ENCODE measurements around the gene YKT6. TPM values are rescaled to one million over a fixed set of nuclear protein-coding genes. Genes with fewer than 3 reads are reported as not detected.
"Not testable (repeated sequence)": the region's sequence is repeated elsewhere in the genome, so short reads cannot be mapped to it uniquely, and the experiment has no call there.

Gene YKT6
- total RNA-seq, 1 donor from 2014 or later = 82.4 TPM

DNA sequence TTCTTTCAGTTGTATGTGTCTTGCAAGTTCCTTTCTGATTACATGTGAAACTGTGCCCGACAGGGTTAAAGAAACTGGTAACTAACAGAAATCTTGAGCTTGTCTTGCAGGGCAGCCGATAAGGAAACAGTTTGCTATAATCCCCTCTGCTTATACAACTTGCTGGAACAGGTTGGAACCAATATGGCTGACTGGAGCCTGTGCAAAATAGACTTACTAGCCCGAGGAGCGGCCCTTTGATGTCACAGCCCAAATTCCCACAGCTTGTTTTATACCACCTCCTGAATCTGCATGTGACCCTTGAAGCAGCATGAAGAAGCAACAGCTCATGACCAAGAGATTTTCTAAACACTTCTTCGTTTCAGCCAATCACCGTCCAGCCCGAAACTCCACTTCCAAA, 3.3 kb upstream of the YKT6 start:
- no peak for DNase-seq (ENCODE audit: extremely low spot score, unreplicated experiment)
- Mint-ChIP-seq H3K27me3 (peaks cover 11% of the 10 kb centered on the region), H3K9me3 (no peaks in the 10 kb centered on the region), H3K27ac (no peak overlapping the region), H3K4me3 (no peak overlapping the region), H3K4me1 (ENCODE audit: unreplicated experiment) (peaks cover 11% of the 10 kb centered on the region), H3K36me3 (no peaks in the 10 kb centered on the region)
- TF ChIP-seq, protein P1, sequence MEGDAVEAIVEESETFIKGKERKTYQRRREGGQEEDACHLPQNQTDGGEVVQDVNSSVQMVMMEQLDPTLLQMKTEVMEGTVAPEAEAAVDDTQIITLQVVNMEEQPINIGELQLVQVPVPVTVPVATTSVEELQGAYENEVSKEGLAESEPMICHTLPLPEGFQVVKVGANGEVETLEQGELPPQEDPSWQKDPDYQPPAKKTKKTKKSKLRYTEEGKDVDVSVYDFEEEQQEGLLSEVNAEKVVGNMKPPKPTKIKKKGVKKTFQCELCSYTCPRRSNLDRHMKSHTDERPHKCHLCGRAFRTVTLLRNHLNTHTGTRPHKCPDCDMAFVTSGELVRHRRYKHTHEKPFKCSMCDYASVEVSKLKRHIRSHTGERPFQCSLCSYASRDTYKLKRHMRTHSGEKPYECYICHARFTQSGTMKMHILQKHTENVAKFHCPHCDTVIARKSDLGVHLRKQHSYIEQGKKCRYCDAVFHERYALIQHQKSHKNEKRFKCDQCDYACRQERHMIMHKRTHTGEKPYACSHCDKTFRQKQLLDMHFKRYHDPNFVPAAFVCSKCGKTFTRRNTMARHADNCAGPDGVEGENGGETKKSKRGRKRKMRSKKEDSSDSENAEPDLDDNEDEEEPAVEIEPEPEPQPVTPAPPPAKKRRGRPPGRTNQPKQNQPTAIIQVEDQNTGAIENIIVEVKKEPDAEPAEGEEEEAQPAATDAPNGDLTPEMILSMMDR (conservative IDR thresholded peaks at IDR 0.05) = no peak

DNA sequence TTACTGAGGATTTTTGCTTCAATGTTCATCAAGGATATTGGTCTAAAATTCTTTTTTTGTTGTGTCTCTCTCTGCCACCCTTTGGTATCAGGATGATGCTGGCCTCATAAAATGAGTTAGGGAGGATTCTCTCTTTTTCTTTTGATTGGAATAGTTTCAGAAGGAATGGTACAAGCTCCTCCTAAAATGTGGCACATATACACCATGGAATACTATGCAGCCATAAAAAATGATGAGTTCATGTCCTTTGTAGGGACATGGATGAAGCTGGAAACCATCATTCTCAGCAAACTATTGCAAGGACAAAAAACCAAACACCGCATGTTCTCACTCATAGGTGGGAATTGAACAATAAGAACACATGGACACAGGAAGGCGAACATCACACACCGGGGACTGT, 615 bp upstream of the YKT6 start:
- Mint-ChIP-seq H3K4me3 (peak overlapping the region; percentile 51), H3K27me3 (peaks cover 11% of the 10 kb centered on the region), H3K4me1 (ENCODE audit: unreplicated experiment) (peaks cover 22% of the 10 kb centered on the region)
- not testable (repeated sequence) for H3K9me3 Mint-ChIP-seq; DNase-seq (ENCODE audit: extremely low spot score, unreplicated experiment); H3K27ac Mint-ChIP-seq; H3K36me3 Mint-ChIP-seq

DNA sequence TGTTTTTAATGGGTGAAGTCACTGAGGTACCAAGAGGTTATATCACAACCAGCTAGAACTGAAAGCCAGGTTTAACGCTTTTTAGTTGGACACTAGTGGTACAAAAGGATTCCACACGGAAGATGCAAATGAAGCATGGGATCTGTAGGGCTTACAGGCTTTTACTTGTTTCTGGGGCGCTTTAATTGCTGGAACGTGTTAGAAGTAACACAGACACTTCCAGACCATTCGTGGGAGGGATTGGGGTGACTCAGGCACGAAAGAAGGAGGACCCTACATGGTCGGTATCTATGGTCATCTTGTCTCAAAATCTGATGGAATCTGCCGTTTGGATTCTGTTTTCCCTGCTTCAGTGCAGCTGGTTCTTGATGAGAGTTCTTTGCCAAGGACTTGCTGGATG, 1.0 kb downstream of the YKT6 start:
- TF ChIP-seq, protein P1 (conservative IDR thresholded peaks at IDR 0.05) = no peak
- Mint-ChIP-seq H3K27me3 (peaks cover 6% of the 10 kb centered on the region), H3K9me3 (no peaks in the 10 kb centered on the region), H3K4me1 (ENCODE audit: unreplicated experiment) (peaks cover 22% of the 10 kb centered on the region), H3K36me3 (peaks cover 4% of the 10 kb centered on the region), H3K4me3 (peak overlapping the region; percentile 93), H3K27ac (peak overlapping the region; percentile 81)
- no peak for DNase-seq (ENCODE audit: extremely low spot score, unreplicated experiment)

DNA sequence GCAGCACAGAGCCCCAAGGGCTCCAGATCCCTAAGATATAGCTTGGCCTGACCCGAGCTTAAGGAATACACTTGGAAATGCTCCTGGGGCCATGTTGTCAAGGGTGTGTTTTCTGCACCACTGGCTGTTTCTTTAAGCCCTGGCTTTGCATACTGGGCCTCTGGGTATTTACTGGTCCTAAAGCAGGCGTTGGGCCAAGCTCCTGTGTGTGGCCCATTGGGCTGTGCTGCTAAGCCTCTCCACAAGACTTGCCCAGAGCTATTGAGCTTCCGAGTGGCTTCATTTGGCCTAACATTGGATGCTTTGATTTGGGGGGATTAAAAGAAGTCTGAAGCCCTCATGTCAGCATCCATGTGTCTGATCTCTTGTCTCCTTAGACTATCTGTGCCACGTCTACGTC, 5.2 kb downstream of the YKT6 start:
- no peak overlapping the region for H3K27ac Mint-ChIP-seq
- TF ChIP-seq, protein P1 (conservative IDR thresholded peaks at IDR 0.05) = no peak
- DNase-seq (ENCODE audit: extremely low spot score, unreplicated experiment) = no peak
- no peaks in the 10 kb centered on the region for H3K9me3 Mint-ChIP-seq
- H3K36me3 Mint-ChIP-seq = peaks cover 14% of the 10 kb centered on the region
- H3K4me1 Mint-ChIP-seq (ENCODE audit: unreplicated experiment) = peaks cover 22% of the 10 kb centered on the region
- no peaks in the 10 kb centered on the region for H3K27me3 Mint-ChIP-seq
- H3K4me3 Mint-ChIP-seq = no peak overlapping the region

DNA sequence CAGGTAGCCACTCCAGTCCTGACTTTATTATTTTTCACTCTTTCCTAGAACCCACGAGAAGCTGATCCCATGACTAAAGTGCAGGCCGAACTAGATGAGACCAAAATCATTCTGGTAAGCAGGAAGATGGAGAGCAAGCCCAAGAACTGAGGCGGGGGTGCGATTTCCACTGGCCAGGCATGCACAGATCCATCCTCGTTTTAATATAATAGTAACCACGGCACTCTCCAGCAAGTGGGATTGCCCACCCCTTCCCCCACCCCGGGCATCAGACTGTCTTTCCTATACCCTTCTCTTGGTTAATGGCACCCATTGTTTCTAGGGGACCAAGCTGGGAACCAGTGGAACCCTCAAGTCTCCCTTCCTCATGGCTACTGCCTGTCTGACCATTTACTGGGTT, 7.3 kb downstream of the YKT6 start:
- H3K9me3 Mint-ChIP-seq = no peaks in the 10 kb centered on the region
- TF ChIP-seq, protein P1 (conservative IDR thresholded peaks at IDR 0.05) = no peak
- no peaks in the 10 kb centered on the region for H3K27me3 Mint-ChIP-seq
- H3K4me1 Mint-ChIP-seq (ENCODE audit: unreplicated experiment) = peaks cover 12% of the 10 kb centered on the region
- no peak for DNase-seq (ENCODE audit: extremely low spot score, unreplicated experiment)
- peaks cover 14% of the 10 kb centered on the region for H3K36me3 Mint-ChIP-seq
- H3K4me3 Mint-ChIP-seq = no peak overlapping the region
- H3K27ac Mint-ChIP-seq = no peak overlapping the region

DNA sequence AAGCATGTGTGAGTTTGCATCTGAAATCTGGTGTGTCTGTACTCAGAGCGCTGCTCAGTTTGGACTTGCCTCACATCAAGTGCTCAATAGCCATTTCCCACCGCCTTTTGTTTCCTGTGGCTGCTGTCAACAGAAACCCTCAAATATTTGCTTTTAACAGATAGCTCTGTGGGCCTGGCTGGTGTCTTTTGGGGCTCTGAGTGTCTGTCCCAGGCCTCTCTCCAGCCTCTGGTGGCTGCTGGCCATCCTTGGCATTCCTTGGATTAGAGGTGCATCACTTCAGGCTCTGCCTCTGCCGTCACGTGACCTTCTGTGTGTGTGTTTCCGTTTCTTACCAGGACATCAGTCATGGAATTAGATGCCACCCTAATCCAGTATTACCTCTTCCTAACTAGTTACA, 9.3 kb downstream of the YKT6 start:
- no peak for DNase-seq (ENCODE audit: extremely low spot score, unreplicated experiment)
- H3K27me3 Mint-ChIP-seq = no peaks in the 10 kb centered on the region
- H3K36me3 Mint-ChIP-seq = peaks cover 20% of the 10 kb centered on the region
- no peak overlapping the region for H3K4me3 Mint-ChIP-seq
- no peaks in the 10 kb centered on the region for H3K9me3 Mint-ChIP-seq
- H3K27ac Mint-ChIP-seq = no peak overlapping the region
- H3K4me1 Mint-ChIP-seq (ENCODE audit: unreplicated experiment) = peaks cover 13% of the 10 kb centered on the region
- TF ChIP-seq, protein P1 (conservative IDR thresholded peaks at IDR 0.05) = no peak
